ENCODE measurements around the gene ODAPH. TPM values are rescaled to one million over a fixed set of nuclear protein-coding genes. Genes with fewer than 3 reads are reported as not detected.
"Not testable (repeated sequence)": the region's sequence is repeated elsewhere in the genome, so short reads cannot be mapped to it uniquely, and the experiment has no call there.

ODAPH gene
- total RNA-seq, 1 donor from 2014 or later, result 0.63 TPM

DNA sequence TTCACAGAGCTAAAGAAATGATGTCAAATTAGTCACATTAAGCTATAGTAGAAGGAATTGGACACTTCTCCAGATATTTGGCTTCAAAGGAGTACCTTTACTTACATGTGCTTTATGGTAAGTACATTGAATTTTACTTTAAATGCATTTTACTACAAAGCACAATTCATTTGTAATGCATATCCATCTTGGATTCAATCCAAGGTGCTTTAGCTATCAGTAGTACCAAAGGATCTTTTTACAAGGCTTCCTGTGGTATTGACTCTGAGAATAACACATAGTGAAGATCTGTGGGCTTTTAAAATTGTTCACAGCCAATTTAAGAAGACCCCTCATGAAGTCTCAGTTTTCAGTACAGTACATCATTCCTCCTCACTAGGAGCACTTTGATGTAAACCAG lies 28.4 kb upstream of the ODAPH start:
- Histone ChIP-seq H3K4me3 (ENCODE audit: low read depth, low read length) (no peak overlapping the region), H3K27me3 (ENCODE audit: control insufficient read depth, insufficient read depth, low read length) (no peaks in the 10 kb centered on the region), H3K36me3 (ENCODE audit: control insufficient read depth, insufficient read depth, low read length) (no peaks in the 10 kb centered on the region)
- no peak for TF ChIP-seq CTCF (IDR thresholded peaks at IDR 0.05; ENCODE audit: insufficient read depth, low read length, poor library complexity, severe bottlenecking)
- DNase-seq (ENCODE audit: low read depth), result no peak

DNA sequence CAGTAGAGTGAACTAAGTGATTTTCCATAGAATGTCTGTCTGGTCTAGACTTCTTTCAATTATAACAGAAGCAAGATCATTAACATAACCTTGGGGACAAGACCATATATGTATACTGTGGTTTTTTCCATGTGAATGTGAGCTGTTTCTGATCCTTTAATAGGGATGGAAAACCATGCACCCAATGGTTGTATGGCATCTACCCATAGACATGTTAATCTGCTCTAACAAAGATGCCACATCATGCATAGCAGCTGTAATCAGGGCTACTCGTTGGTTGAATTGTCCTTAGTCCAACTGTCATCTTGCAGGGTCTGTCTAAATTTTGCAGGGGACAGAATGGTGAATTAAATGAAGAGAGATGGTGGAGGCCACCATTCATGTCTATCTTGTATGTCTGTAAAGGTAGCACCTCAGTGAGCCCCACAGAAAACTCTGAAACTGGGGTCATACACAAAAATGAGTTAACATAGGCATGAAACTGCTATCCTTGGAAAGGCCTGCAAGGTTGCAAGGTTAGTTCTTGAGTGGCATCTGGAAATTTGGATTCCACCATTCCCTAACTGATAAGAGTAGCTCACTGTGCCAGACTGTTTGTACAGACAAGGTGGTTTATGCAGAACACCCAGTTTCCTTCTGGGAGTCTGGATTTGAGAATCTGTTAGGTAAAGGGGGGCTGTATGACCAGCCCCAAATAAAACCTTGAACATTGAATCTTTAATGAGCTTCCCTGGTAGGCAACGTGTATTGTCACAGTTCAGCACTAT lies 25.1 kb upstream of the ODAPH start:
- no peaks in the 10 kb centered on the region for H3K36me3 ChIP-seq (ENCODE audit: control insufficient read depth, insufficient read depth, low read length)
- H3K27me3 ChIP-seq (ENCODE audit: control insufficient read depth, insufficient read depth, low read length), result no peaks in the 10 kb centered on the region
- no peak for DNase-seq (ENCODE audit: low read depth)
- H3K4me3 ChIP-seq (ENCODE audit: low read depth, low read length), result no peak overlapping the region
- TF ChIP-seq CTCF (IDR thresholded peaks at IDR 0.05; ENCODE audit: insufficient read depth, low read length, poor library complexity, severe bottlenecking), result no peak

- not testable (repeated sequence) for DNase-seq (ENCODE audit: low read depth); H3K36me3 ChIP-seq (ENCODE audit: control insufficient read depth, insufficient read depth, low read length); H3K27me3 ChIP-seq (ENCODE audit: control insufficient read depth, insufficient read depth, low read length); H3K4me3 ChIP-seq (ENCODE audit: low read depth, low read length)
Observed at GRCh38 chr4:75531536-75532143, 24.2 kb upstream of the ODAPH start.

DNA sequence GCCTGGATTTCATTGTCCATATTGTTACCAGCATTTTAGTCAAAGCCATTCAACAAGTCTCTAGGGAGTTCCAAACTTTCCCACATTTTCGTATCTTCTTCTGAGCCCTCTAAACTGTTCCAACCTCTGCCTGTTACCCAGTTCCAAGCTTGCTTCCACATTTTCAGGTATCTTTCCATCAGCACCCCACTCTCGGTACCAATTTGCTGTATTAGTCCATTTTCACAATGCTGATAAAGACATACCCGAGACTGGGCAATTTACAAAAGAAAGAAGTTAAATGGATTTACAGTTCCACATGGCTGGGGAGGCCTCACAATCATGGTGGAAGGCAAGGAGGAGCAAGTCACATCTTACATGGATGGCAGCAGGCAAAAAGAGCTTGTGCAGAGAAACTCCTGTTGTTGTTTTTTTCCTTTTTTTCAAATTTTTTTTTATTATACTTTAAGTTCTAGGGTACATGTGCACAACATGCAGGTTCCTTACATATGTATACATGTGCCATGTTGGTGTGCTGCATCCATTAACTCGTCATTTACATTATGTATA lies 22.5 kb upstream of the ODAPH start:
- H3K27me3 ChIP-seq (ENCODE audit: control insufficient read depth, insufficient read depth, low read length); DNase-seq (ENCODE audit: low read depth); H3K4me3 ChIP-seq (ENCODE audit: low read depth, low read length); H3K36me3 ChIP-seq (ENCODE audit: control insufficient read depth, insufficient read depth, low read length): not testable (repeated sequence)

DNA sequence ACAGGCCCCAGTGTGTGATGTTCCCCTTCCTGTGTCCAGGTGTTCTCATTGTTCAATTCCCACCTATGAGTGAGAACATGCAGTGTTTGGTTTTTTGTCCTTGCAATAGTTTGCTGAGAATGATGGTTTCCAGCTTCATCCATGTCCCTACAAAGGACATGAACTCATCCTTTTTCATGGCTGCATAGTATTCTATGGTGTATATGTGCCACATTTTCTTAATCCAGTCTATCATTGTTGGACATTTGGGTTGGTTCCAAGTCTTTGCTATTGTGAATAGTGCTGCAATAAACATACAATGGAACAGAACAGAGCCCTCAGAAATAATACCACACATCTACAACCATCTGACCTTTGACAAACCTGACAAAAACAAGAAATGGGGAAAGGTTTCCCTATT lies 21.9 kb upstream of the ODAPH start:
- not testable (repeated sequence) for H3K36me3 ChIP-seq (ENCODE audit: control insufficient read depth, insufficient read depth, low read length); H3K4me3 ChIP-seq (ENCODE audit: low read depth, low read length); H3K27me3 ChIP-seq (ENCODE audit: control insufficient read depth, insufficient read depth, low read length); DNase-seq (ENCODE audit: low read depth)

DNA sequence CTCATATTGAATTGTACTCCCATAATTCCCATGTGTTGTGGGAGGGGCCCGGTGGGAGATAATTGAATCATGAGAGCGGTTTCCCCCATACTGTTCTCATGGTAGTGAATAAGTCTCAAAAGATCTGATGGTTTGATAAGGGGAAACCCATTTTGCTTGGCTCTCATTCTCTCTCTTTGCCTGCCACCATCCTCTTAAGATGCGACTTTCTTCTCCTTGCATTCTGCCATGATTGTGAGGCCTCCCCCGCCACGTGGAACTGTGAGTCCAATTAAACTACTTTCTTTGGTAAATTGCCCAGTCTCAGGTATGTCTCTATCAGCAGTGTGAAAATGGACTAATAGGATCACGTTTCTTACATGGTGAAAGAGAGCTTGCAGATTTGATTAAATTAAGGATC lies 18.6 kb upstream of the ODAPH start:
- not testable (repeated sequence) for H3K27me3 ChIP-seq (ENCODE audit: control insufficient read depth, insufficient read depth, low read length); H3K36me3 ChIP-seq (ENCODE audit: control insufficient read depth, insufficient read depth, low read length); DNase-seq (ENCODE audit: low read depth); H3K4me3 ChIP-seq (ENCODE audit: low read depth, low read length)

GRCh38 chr4:75542824-75543223 lies 13.0 kb upstream of the ODAPH start:
- DNase-seq (ENCODE audit: low read depth), result peak; percentile 97
- H3K27me3 ChIP-seq (ENCODE audit: control insufficient read depth, insufficient read depth, low read length), result no peaks in the 10 kb centered on the region
- no peaks in the 10 kb centered on the region for H3K36me3 ChIP-seq (ENCODE audit: control insufficient read depth, insufficient read depth, low read length)
- TF ChIP-seq CTCF (IDR thresholded peaks at IDR 0.05; ENCODE audit: insufficient read depth, low read length, poor library complexity, severe bottlenecking), result no peak
- no peak overlapping the region for H3K4me3 ChIP-seq (ENCODE audit: low read depth, low read length)

GRCh38 chr4:75544220-75544619 lies 11.6 kb upstream of the ODAPH start:
- H3K36me3 ChIP-seq (ENCODE audit: control insufficient read depth, insufficient read depth, low read length); DNase-seq (ENCODE audit: low read depth); H3K27me3 ChIP-seq (ENCODE audit: control insufficient read depth, insufficient read depth, low read length); H3K4me3 ChIP-seq (ENCODE audit: low read depth, low read length): not testable (repeated sequence)

All from kidney epithelial cell (primary cell).